H1 (cell line): ENCODE results near the gene UBE4B. TPM values are rescaled to one million over a fixed set of nuclear protein-coding genes. Genes with fewer than 3 reads are reported as not detected.

Experiments
- CTCF ChIA-PET: fragments of 300-600 bp; sonication (Branson Sonifier 250); formaldehyde crosslinking; loops from one replicate; lab custom pipeline; 2021; ENCODE audit not compliant: partially characterized antibody; lab: Charles Lee
- POLR2A ChIA-PET: fragments of 300-600 bp; sonication (Branson Sonifier 250); formaldehyde crosslinking; loops from one replicate; lab custom pipeline; 2021; ENCODE audit warnings: inconsistent platforms; ENCODE audit not compliant: partially characterized antibody; lab: Charles Lee
- DNase-seq, 2 experiments: peaks; one replicate each; pipeline versions ENCODE4 v3.0.0 to v3.0.0-alpha.2; 2010 to 2022; ENCODE audit warnings: low spot score in 2 of 2, low read depth in 1 of 2, mixed read lengths in 1 of 2
- FAIRE-seq: peaks from 2 replicates; lab custom pipeline; 2011; peaks lifted over from hg19 to GRCh38; lab: Jason Lieb, UNC
- H2AFZ ChIP-seq: 2 replicates; pipeline ENCODE4 v1.8.1; 2012; ENCODE audit warnings: low read length, inconsistent platforms
- H2AK5ac ChIP-seq: 2 replicates; pipeline ENCODE4 v1.6.1; 2013; ENCODE audit warnings: low read depth, low read length
- H2BK120ac ChIP-seq: replicated peaks from 2 replicates; pipeline ENCODE3; 2013; ENCODE audit warnings: low read depth, low read length, inconsistent platforms
- H2BK12ac ChIP-seq: 2 replicates; pipeline ENCODE4 v1.6.1; 2013; ENCODE audit warnings: low read depth, low read length
- H2BK15ac ChIP-seq: 2 replicates; pipeline ENCODE4 v1.6.1; 2013; ENCODE audit warnings: low read length
- H2BK20ac ChIP-seq: 2 replicates; pipeline ENCODE4 v1.6.1; 2013; ENCODE audit warnings: low read length
- H2BK5ac ChIP-seq: 2 replicates; pipeline ENCODE4 v1.6.1; 2013; ENCODE audit warnings: low read depth, low read length
- H3K14ac ChIP-seq: 2 replicates; pipeline ENCODE4 v1.6.1; 2013; ENCODE audit warnings: inconsistent platforms; ENCODE audit not compliant: insufficient read length
- H3K18ac ChIP-seq: 2 replicates; pipeline ENCODE4 v1.6.1; 2013; ENCODE audit warnings: low read length; ENCODE audit errors: extremely low read depth
- H3K23ac ChIP-seq: 2 replicates; pipeline ENCODE4 v1.6.1; 2013; ENCODE audit warnings: inconsistent platforms; ENCODE audit not compliant: insufficient read length
- H3K23me2 ChIP-seq: 2 replicates; pipeline ENCODE4 v1.6.1; 2013; ENCODE audit warnings: low read depth, low read length
- H3K27ac ChIP-seq: 2 replicates; pipeline ENCODE4 v1.6.1; 2011; ENCODE audit warnings: low read depth, low read length, inconsistent platforms
- H3K27me3 ChIP-seq, 4 experiments: replicated peaks in 1 of 4; 1 replicate in 1 of 4; 2 replicates in 3 of 4; pipeline versions ENCODE4 v1.6.1 to v1.8.1; 2011 to 2013; ENCODE audit warnings: low read length in 3 of 4, mild to moderate bottlenecking in 3 of 4, inconsistent platforms in 2 of 4, mixed read lengths in 2 of 4, moderate library complexity in 1 of 4; ENCODE audit not compliant: control insufficient read depth in 3 of 4, insufficient read depth in 3 of 4; ENCODE audit errors: extremely low read depth in 1 of 4
- H3K36me3 ChIP-seq, 4 experiments: 2 replicates each; pipeline versions ENCODE4 v1.6.1 to v1.8.1; 2011 to 2013; ENCODE audit warnings: mild to moderate bottlenecking in 4 of 4, low read length in 3 of 4, moderate library complexity in 2 of 4, control low read depth in 1 of 4, inconsistent platforms in 1 of 4; ENCODE audit not compliant: insufficient read depth in 4 of 4, control insufficient read depth in 2 of 4
- H3K4ac ChIP-seq: replicated peaks from 2 replicates; pipeline ENCODE3; 2013; ENCODE audit warnings: low read length, low read depth, mixed read lengths, inconsistent platforms; ENCODE audit not compliant: insufficient read length
- H3K4me1 ChIP-seq, 4 experiments: replicated peaks in 1 of 4; 1 replicate in 1 of 4; 2 replicates in 3 of 4; pipeline versions ENCODE4 v1.6.1 to v1.8.1; 2011 to 2013; ENCODE audit warnings: low read length in 3 of 4, inconsistent platforms in 2 of 4, mixed read lengths in 1 of 4; ENCODE audit not compliant: insufficient read depth in 4 of 4, control insufficient read depth in 3 of 4
- H3K4me2 ChIP-seq, 2 experiments: 2 replicates each; pipeline versions ENCODE4 v1.6.1 to v1.8.1; 2011 to 2013; ENCODE audit warnings: low read depth in 2 of 2, low read length in 2 of 2, control low read depth in 1 of 2, inconsistent platforms in 1 of 2, mild to moderate bottlenecking in 1 of 2; ENCODE audit not compliant: insufficient read depth in 1 of 2
- H3K4me3 ChIP-seq, 4 experiments: fragments of 200-600, 300-600 bp in 1 of 4; sonication (generic), shearing (Covaris generic), sonication (Bioruptor Twin) in 1 of 4; 2 replicates each; pipeline versions ENCODE4 v1.5.1 to v1.8.1; 2011 to 2016; ENCODE audit warnings: low read length in 4 of 4, low read depth in 3 of 4, control low read depth in 2 of 4, inconsistent platforms in 2 of 4, mild to moderate bottlenecking in 2 of 4, mixed read lengths in 1 of 4, moderate library complexity in 1 of 4; ENCODE audit not compliant: insufficient read depth in 2 of 4; ENCODE audit errors: extremely low read depth in 1 of 4
- H3K56ac ChIP-seq: replicated peaks from 2 replicates; pipeline ENCODE3; 2013; ENCODE audit warnings: low read depth, mild to moderate bottlenecking, mixed read lengths, low read length, inconsistent platforms; ENCODE audit not compliant: insufficient read length
- H3K79me1 ChIP-seq: 2 replicates; pipeline ENCODE4 v1.6.1; 2013; ENCODE audit warnings: low read depth, low read length, control low read depth
- H3K79me2 ChIP-seq, 2 experiments: 2 replicates each; pipeline versions ENCODE4 v1.6.1 to v1.8.1; 2012 to 2013; ENCODE audit warnings: low read length in 2 of 2, mild to moderate bottlenecking in 2 of 2, inconsistent platforms in 1 of 2; ENCODE audit not compliant: insufficient read depth in 2 of 2, control insufficient read depth in 1 of 2
- H3K9ac ChIP-seq, 4 experiments: replicated peaks in 1 of 4; 1 replicate in 1 of 4; 2 replicates in 3 of 4; pipeline versions ENCODE4 v1.6.1 to v1.8.1; 2011 to 2013; ENCODE audit warnings: low read depth in 3 of 4, low read length in 3 of 4, control low read depth in 2 of 4, mild to moderate bottlenecking in 2 of 4, moderate library complexity in 2 of 4, inconsistent platforms in 1 of 4; ENCODE audit errors: extremely low read depth in 1 of 4
- H3K9me3 ChIP-seq, 2 experiments: 2 replicates each; pipeline versions ENCODE4 v1.6.1 to v1.8.1; 2012 to 2013; ENCODE audit warnings: mild to moderate bottlenecking in 2 of 2, moderate library complexity in 2 of 2, control low read depth in 1 of 2, inconsistent platforms in 1 of 2, low read depth in 1 of 2, low read length in 1 of 2, mixed read lengths in 1 of 2; ENCODE audit not compliant: insufficient read depth in 2 of 2
- H4K20me1 ChIP-seq, 2 experiments: replicated peaks in 1 of 2; 2 replicates each; pipeline versions ENCODE3 to v1.8.1; 2011 to 2013; ENCODE audit warnings: inconsistent platforms in 2 of 2, low read length in 2 of 2, mild to moderate bottlenecking in 1 of 2; ENCODE audit not compliant: insufficient read depth in 2 of 2, control insufficient read depth in 1 of 2
- H4K5ac ChIP-seq: 2 replicates; pipeline ENCODE4 v1.6.1; 2013; ENCODE audit warnings: low read length, low read depth, mixed read lengths, inconsistent platforms; ENCODE audit not compliant: insufficient read length
- H4K8ac ChIP-seq: 2 replicates; pipeline ENCODE4 v1.8.0; 2013; ENCODE audit warnings: mild to moderate bottlenecking, moderate library complexity, low read length, inconsistent platforms; ENCODE audit not compliant: insufficient read depth; ENCODE audit errors: extremely low read depth
- H4K91ac ChIP-seq: replicated peaks from 2 replicates; pipeline ENCODE3; 2013; ENCODE audit warnings: low read length, mixed read lengths, inconsistent platforms; ENCODE audit not compliant: insufficient read length
- FOSL1 ChIP-seq: IDR thresholded peaks from 2 replicates; pipeline ENCODE4 v1.6.1; 2011; ENCODE audit warnings: mild to moderate bottlenecking, low read depth, low read length, moderate library complexity; ENCODE audit not compliant: insufficient read depth
- HDAC6 ChIP-seq: IDR thresholded peaks from one replicate; pipeline ENCODE4 v1.7.1; 2012; ENCODE audit warnings: low read depth, mild to moderate bottlenecking, inconsistent platforms, low read length, moderate library complexity
- JUND ChIP-seq: IDR thresholded peaks from 2 replicates; pipeline ENCODE4 v1.6.1; 2011; ENCODE audit warnings: mild to moderate bottlenecking, improper control_type of control experiment, low read length
- MAFK ChIP-seq: IDR thresholded peaks from 2 replicates; pipeline ENCODE4 v1.6.1; 2012; ENCODE audit warnings: low read depth, mild to moderate bottlenecking, improper control_type of control experiment, low read length
- NRF1 ChIP-seq: IDR thresholded peaks from 2 replicates; pipeline ENCODE4 v1.6.1; 2011; ENCODE audit warnings: mild to moderate bottlenecking, low read depth, low read length, improper control_type of control experiment
- POLR2A ChIP-seq, 2 experiments: IDR thresholded peaks; 1 replicate in 1 of 2; 2 replicates in 1 of 2; pipeline ENCODE4 v1.6.1; 2011; ENCODE audit warnings: low read depth in 2 of 2, low read length in 2 of 2, mild to moderate bottlenecking in 2 of 2; ENCODE audit errors: control extremely low read depth in 1 of 2
- SUZ12 ChIP-seq: fragments of 200-600 bp; sonication (generic); IDR thresholded peaks from 2 replicates; pipeline ENCODE4 v1.6.1; 2012; ENCODE audit warnings: mild to moderate bottlenecking, inconsistent platforms, low read length, moderate library complexity, mixed read lengths
- TAF7 ChIP-seq: optimal IDR thresholded peaks from 2 replicates; pipeline ENCODE3; 2011; ENCODE audit warnings: low read depth, mild to moderate bottlenecking, inconsistent platforms, low read length, moderate library complexity, borderline replicate concordance
- whole genome bisulfite sequencing, 2 experiments: shearing (Covaris generic) in 1 of 2; methylation state at CpG; one replicate each; pipeline versions ENCODE4 v1.1.6 to v1.1.7; 2013 to 2015; ENCODE audit warnings: low lambda C conversion rate in 2 of 2, mixed read lengths in 2 of 2, inconsistent platforms in 1 of 2, low coverage in 1 of 2, missing lambda C conversion rate in 1 of 2; ENCODE audit not compliant: insufficient replicate concordance in 2 of 2, insufficient coverage in 1 of 2, insufficient read length in 1 of 2; ENCODE audit errors: extremely low coverage in 1 of 2, missing lambda C conversion rate in 1 of 2; 5-methylcytosine and 5-hydroxymethylcytosine counted together
- polyA plus RNA-seq, 7 experiments: library from polyadenylated mRNA; depleted of rRNA in 3 of 7; stranded (reverse) in 5 of 7; unstranded in 2 of 7; fragments of >200 nt in 5 of 7; fragments of 200-250 nt in 2 of 7; gene quantifications; 1 replicate in 5 of 7; 2 replicates in 1 of 7; 4 replicates in 1 of 7; pipeline versions ENCODE4 v1.2.1 to v1.2.3, GENCODE V29; 2011 to 2013; ENCODE audit warnings: missing spikeins in 2 of 7, mixed read lengths in 2 of 7
- total RNA-seq: library from RNA; stranded (reverse); fragmentation: NEBNext Ultra II Directional; extraction: Animal tissue kit (Norgen Biotek cat#: 25700); gene quantifications from 2 replicates; pipeline ENCODE4 v1.2.1, GENCODE V29; 2021

The UBE4B gene
- total and polyA plus RNA-seq, 2 of the 8 experiments (the other 6 are each of a cell fraction or from before 2014, with no cell fraction given), result 24.5 to 90.1 TPM

- H3K27ac ChIP-seq, result no peak overlapping the region
- no peaks in the 10 kb centered on the region for H3K36me3 ChIP-seq
- no peak for TF ChIP-seq SUZ12
- TF ChIP-seq POLR2A (IDR thresholded peaks at IDR 0.05; ENCODE audit: control extremely low read depth in 1 of 2, low read depth in 2 of 2, low read length in 2 of 2), result no peak
- no peak for TF ChIP-seq JUND
- TF ChIP-seq TAF7, result no peak
- no peak for TF ChIP-seq NRF1
- no peak for TF ChIP-seq FOSL1
- no peak for TF ChIP-seq MAFK
- no peak for TF ChIP-seq HDAC6
Observed at GRCh38 chr1:10059342-10059718, 26.6 kb downstream of the UBE4B start.

More at GRCh38 chr1:10059342-10059718, 26.6 kb downstream of the UBE4B start:
- H3K23me2 ChIP-seq, result no peaks in the 10 kb centered on the region
- H2BK15ac ChIP-seq, result no peak overlapping the region
- no peak overlapping the region for H3K9ac ChIP-seq
- no peak overlapping the region for H2BK120ac ChIP-seq
- no peak overlapping the region for H4K5ac ChIP-seq
- POLR2A ChIA-PET, result interaction anchor here (0.6 to 1.9 kb wide), 2 partner anchors 25 to 331 kb away, joined by 3 to 7 read pairs; no protein-coding TSS in a partner anchor
- CTCF ChIA-PET, result interaction anchor here (0.6 to 2.6 kb wide), 5 partner anchors 12 to 151 kb away, joined by 3 to 11 read pairs (median 3); partner anchors contain the start of gene KIF1B
- peaks cover 13% of the 10 kb centered on the region for H3K79me1 ChIP-seq
- H3K4me1 ChIP-seq, result peaks cover 0 to 6% (median under 1%) of the 10 kb centered on the region in 4 experiments; a peak in 2 of 7 replicates
- FAIRE-seq, result no peak
- no peak overlapping the region for H2BK20ac ChIP-seq
- H2BK12ac ChIP-seq, result no peak overlapping the region
- no peaks in the 10 kb centered on the region for H3K9me3 ChIP-seq
- H3K4ac ChIP-seq, result no peak overlapping the region
- H3K18ac ChIP-seq, result no peak overlapping the region
- H4K20me1 ChIP-seq, result peaks cover 4 to 13% of the 10 kb centered on the region in 2 experiments
- no peak overlapping the region for H3K4me3 ChIP-seq
- no peak overlapping the region for H2BK5ac ChIP-seq
- no peaks in the 10 kb centered on the region for H3K27me3 ChIP-seq
- no peak overlapping the region for H3K4me2 ChIP-seq
- no peak overlapping the region for H3K14ac ChIP-seq
- no peak overlapping the region for H4K8ac ChIP-seq
- 93% methylated on average over 6 of the region's 8 CpGs; no CpG with 5 or more reads in 1 of the 2 experiments for WGBS, 2 experiments
- H2AK5ac ChIP-seq, result no peak overlapping the region
- H4K91ac ChIP-seq, result no peak overlapping the region
- H2AFZ ChIP-seq, result no peak overlapping the region
- no peak for DNase-seq
- H3K56ac ChIP-seq, result no peak overlapping the region
- H3K79me2 ChIP-seq, result peaks cover 0 to 71% of the 10 kb centered on the region in 2 experiments; a peak in 3 of 4 replicates
- H3K23ac ChIP-seq, result no peak overlapping the region
